Activated T-cell treated with anti-CD3 and anti-CD28 coated beads, Interleukin-2, amount 50 U/mL, for 24 hours (primary cell): ENCODE measurements around the gene CDKN2C.
"Not testable (repeated sequence)": the region's sequence is repeated elsewhere in the genome, so short reads cannot be mapped to it uniquely, and the experiment has no call there.

Experiments used
- DNase-seq: peaks from one replicate; pipeline ENCODE4 v3.0.0-alpha.2; 2020
- H3K27ac Mint-ChIP-seq: 2 replicates; pipeline ENCODE4 v1.8.0; 2020; ENCODE audit warnings: mild to moderate bottlenecking, mixed read lengths
- H3K27me3 Mint-ChIP-seq: 2 replicates; pipeline ENCODE4 v1.8.0; 2020; ENCODE audit warnings: mixed read lengths
- H3K36me3 Mint-ChIP-seq: 2 replicates; pipeline ENCODE4 v1.8.0; 2020; ENCODE audit warnings: low read depth, mixed read lengths
- H3K4me1 Mint-ChIP-seq: 2 replicates; pipeline ENCODE4 v1.8.0; 2020; ENCODE audit warnings: low read depth, mixed read lengths
- H3K4me3 Mint-ChIP-seq: 2 replicates; pipeline ENCODE4 v1.8.0; 2020; ENCODE audit warnings: mild to moderate bottlenecking, moderate library complexity, mixed read lengths
- H3K9me3 Mint-ChIP-seq: 2 replicates; pipeline ENCODE4 v1.8.0; 2020; ENCODE audit warnings: mixed read lengths

CDKN2C gene

DNA sequence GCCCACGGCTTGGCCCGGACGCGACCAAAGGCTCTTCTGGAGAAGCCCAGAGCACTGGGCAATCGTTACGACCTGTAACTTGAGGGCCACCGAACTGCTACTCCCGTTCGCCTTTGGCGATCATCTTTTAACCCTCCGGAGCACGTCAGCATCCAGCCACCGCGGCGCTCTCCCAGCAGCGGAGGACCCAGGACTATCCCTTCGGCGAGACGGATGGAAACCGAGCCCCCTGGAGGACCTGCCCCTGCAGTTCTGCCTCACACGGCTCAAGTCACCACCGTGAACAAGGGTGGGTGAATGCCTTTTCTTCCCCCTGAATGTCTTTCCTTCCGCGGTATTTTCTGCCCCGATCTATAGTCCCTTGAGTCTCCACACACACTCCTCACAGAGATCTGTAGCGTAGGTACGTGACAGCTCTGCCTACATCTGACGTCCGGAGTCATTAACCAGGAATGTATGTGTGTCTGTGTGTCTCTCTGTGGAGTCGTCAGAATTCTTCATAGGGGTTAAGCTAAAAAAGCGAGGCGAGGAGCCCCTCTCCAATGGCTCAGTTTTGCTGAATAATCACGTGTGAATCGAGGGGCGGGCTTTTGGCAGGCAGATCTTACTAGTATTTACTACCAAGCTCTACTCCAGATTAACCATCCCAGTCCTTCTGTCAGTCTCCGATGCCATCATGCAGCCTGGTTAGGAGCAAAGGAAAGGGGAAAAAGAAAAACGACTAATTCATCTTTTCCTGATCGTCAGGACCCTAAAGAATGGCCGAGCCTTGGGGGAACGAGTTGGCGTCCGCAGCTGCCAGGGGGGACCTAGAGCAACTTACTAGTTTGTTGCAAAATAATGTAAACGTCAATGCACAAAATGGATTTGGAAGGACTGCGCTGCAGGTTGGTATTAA, at the start of gene CDKN2C:
CDKN2C (plus strand) TSS at position 635 of the 898 bp plus-strand sequence; CDS start at position 759, 124 bp downstream.
- H3K9me3 Mint-ChIP-seq = no peaks in the 10 kb centered on the region
- H3K4me3 Mint-ChIP-seq = peak within 1 kb of the TSS; percentile 86
- peaks cover 13% of the 10 kb centered on the region for H3K36me3 Mint-ChIP-seq
- H3K4me1 Mint-ChIP-seq = peaks cover 31% of the 10 kb centered on the region
- H3K27me3 Mint-ChIP-seq = peaks cover 31% of the 10 kb centered on the region
- H3K27ac Mint-ChIP-seq = peak within 1 kb of the TSS; percentile 95
- DNase-seq = peak; percentile 69

- Mint-ChIP-seq H3K36me3 (peaks cover 38% of the 10 kb centered on the region), H3K27me3 (no peaks in the 10 kb centered on the region), H3K27ac (no peak overlapping the region), H3K4me3 (no peak overlapping the region), H3K9me3 (peaks cover 18% of the 10 kb centered on the region), H3K4me1 (peaks cover 34% of the 10 kb centered on the region)
- DNase-seq = no peak
Observed at GRCh38 chr1:50920409-50920808, 49.6 kb upstream of the CDKN2C start.

DNA sequence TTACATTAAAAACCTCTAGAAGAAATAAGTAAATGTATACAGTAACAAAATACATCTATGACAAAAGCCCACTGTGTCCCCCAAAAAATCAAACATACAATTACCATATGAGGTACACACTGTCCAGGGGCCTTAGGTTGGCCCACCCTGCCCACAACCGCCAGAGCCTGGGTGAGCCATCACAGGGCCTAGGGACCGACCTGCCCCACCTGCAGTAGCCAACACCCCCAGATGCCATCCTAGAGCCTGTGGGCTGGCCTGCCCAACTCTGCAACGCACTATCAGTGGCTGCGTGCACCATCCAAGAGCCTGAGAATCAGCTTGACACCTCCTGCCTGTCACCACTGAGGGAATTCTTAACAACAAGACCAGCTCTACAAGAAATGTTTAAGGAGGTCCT, 49.0 kb upstream of the CDKN2C start:
- Mint-ChIP-seq H3K4me1 (peaks cover 36% of the 10 kb centered on the region), H3K4me3 (no peak overlapping the region), H3K36me3 (peaks cover 40% of the 10 kb centered on the region)

GRCh38 chr1:50923564-50923963, 46.5 kb upstream of the CDKN2C start:
- no peak overlapping the region for H3K4me3 Mint-ChIP-seq
- DNase-seq = no peak
- H3K27ac Mint-ChIP-seq = no peak overlapping the region
- H3K9me3 Mint-ChIP-seq = peaks cover 18% of the 10 kb centered on the region
- H3K4me1 Mint-ChIP-seq = peaks cover 23% of the 10 kb centered on the region
- H3K27me3 Mint-ChIP-seq = no peaks in the 10 kb centered on the region
- peaks cover 52% of the 10 kb centered on the region for H3K36me3 Mint-ChIP-seq

More for the DNA sequence above, 49.0 kb upstream of the CDKN2C start:
- Mint-ChIP-seq H3K27ac (no peak overlapping the region), H3K9me3 (peaks cover 18% of the 10 kb centered on the region), H3K27me3 (no peaks in the 10 kb centered on the region)
- DNase-seq = no peak

DNA sequence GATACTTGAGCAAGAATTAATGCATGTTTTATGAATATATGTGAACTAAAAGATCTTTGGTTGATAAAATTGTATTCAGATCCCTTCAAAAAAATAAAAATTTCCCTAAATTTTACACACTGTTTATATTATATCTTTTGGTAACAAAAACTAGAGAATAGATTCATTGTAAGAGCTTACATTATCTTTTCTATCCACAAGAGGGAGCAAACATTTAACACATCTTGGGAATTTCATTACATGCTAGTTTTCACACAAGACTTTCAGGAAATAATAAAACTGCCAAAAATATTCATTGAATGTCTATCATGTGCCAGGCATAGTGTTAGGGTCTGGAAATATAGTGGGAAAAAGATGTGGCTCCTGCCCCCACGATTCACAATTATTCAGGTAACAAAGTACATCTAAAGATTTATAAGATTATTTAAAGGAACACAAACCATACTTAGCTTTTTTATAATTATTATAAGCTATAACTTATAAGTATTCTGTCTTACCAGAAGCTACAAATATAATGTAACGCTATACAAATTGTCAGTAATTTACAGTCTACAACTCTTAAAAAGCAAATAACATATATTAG, 40.6 kb upstream of the CDKN2C start:
- no peaks in the 10 kb centered on the region for H3K27me3 Mint-ChIP-seq
- peaks cover 2% of the 10 kb centered on the region for H3K9me3 Mint-ChIP-seq
- no peak for DNase-seq
- H3K36me3 Mint-ChIP-seq = peaks cover 32% of the 10 kb centered on the region
- H3K4me1 Mint-ChIP-seq = peaks cover 38% of the 10 kb centered on the region
- H3K27ac Mint-ChIP-seq = no peak overlapping the region
- no peak overlapping the region for H3K4me3 Mint-ChIP-seq

- DNase-seq = no peak
- Mint-ChIP-seq H3K27me3 (no peaks in the 10 kb centered on the region), H3K4me1 (peaks cover 40% of the 10 kb centered on the region), H3K27ac (peak overlapping the region; percentile 61), H3K4me3 (no peak overlapping the region), H3K9me3 (peaks cover under 1% of the 10 kb centered on the region), H3K36me3 (peaks cover 32% of the 10 kb centered on the region)
Observed at GRCh38 chr1:50930193-50930592, 39.9 kb upstream of the CDKN2C start.

- no peak overlapping the region for H3K27ac Mint-ChIP-seq
- DNase-seq = no peak
- no peaks in the 10 kb centered on the region for H3K27me3 Mint-ChIP-seq
- H3K4me3 Mint-ChIP-seq = no peak overlapping the region
- H3K9me3 Mint-ChIP-seq = no peaks in the 10 kb centered on the region
- peaks cover 29% of the 10 kb centered on the region for H3K36me3 Mint-ChIP-seq
- peaks cover 42% of the 10 kb centered on the region for H3K4me1 Mint-ChIP-seq
Observed at GRCh38 chr1:50930965-50931737, 38.9 kb upstream of the CDKN2C start.

DNA sequence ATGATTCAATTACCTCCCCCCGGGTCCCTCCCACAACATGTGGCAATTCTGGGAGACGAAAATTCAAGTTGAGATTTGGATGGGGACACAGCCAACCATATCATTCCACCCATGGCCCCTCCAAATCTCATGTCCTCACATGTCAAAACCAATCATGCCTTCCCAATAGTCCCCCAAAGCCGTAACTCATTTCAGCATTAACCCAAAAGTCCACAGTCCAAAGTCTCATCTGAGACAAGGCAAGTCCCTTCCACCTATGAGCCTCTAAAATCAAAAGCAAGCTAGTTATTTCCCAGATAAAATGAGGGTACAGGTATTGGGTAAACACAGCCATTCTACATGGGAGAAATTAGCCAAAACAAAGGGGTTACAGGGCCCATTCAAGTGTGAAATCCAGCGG, 38.0 kb upstream of the CDKN2C start:
- not testable (repeated sequence) for H3K27me3 Mint-ChIP-seq, H3K27ac Mint-ChIP-seq, H3K9me3 Mint-ChIP-seq, H3K4me3 Mint-ChIP-seq, DNase-seq
- H3K4me1 Mint-ChIP-seq = peaks cover 46% of the 10 kb centered on the region
- H3K36me3 Mint-ChIP-seq = peaks cover 26% of the 10 kb centered on the region

- H3K4me3 Mint-ChIP-seq, H3K9me3 Mint-ChIP-seq, H3K27me3 Mint-ChIP-seq, H3K27ac Mint-ChIP-seq, DNase-seq: not testable (repeated sequence)
- Mint-ChIP-seq H3K4me1 (peaks cover 50% of the 10 kb centered on the region), H3K36me3 (peaks cover 18% of the 10 kb centered on the region)
Observed at GRCh38 chr1:50933770-50934169, 36.3 kb upstream of the CDKN2C start.

DNA sequence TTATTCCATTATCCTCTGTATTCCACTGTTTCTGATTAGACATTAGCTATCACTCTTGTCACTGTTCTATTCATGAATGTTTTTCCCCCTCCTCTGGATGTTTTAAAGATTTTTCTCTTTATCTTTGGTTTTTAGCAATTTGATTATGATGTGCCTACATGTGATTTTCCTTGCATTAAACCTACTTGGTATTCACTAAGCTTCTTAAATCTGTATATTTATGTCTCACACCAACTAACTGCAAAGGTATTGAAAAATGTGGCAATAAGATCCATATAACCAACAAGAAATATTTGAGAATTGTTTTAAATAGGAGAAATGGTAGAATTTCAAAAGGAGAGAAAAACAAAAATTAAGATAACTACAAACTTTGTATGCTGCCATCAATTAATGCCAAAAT, 35.2 kb upstream of the CDKN2C start:
- no peak for DNase-seq
- H3K4me1 Mint-ChIP-seq = peaks cover 55% of the 10 kb centered on the region
- H3K27me3 Mint-ChIP-seq = no peaks in the 10 kb centered on the region
- H3K27ac Mint-ChIP-seq = no peak overlapping the region
- H3K9me3 Mint-ChIP-seq = no peaks in the 10 kb centered on the region
- no peak overlapping the region for H3K4me3 Mint-ChIP-seq
- H3K36me3 Mint-ChIP-seq = peaks cover 18% of the 10 kb centered on the region

DNA sequence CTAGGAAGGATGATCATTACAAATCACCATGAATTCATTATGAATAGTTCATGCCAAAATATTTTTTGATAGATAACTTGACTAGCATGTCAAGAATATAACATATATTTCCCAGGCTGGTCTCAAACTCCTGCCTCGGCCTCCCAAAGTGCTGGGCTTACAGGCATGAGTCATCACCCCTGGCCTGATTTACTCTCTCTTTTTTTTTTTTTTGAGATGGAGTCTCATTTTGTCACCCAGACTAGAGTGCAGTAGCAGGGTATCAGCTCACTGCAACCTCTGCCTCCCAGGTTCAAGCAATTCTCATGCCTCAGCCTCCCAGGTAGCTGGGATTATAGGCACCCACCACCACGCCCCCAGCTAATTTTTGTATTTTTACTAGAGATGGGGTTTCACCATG, 34.8 kb upstream of the CDKN2C start:
- not testable (repeated sequence) for H3K27ac Mint-ChIP-seq, H3K27me3 Mint-ChIP-seq, H3K9me3 Mint-ChIP-seq, DNase-seq, H3K4me3 Mint-ChIP-seq
- peaks cover 52% of the 10 kb centered on the region for H3K4me1 Mint-ChIP-seq
- H3K36me3 Mint-ChIP-seq = peaks cover 18% of the 10 kb centered on the region

DNA sequence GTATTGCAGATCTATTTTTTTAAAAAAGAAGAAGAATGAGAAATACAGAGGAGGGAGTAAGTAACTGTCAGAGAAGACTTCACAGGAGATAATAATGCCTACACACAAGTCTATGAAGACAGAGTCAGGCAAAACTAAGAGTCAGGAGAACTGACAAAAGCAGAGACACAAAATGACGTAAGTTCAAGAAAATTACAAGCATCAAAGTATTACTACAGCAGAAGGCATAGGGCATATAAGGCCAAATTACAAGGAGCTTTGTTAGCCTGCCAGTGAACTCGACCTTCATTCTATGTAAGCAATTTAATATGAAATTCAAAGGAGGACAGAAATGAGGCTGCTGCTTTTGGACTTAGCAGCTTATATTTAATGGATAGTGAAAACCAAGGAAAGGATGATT, 33.7 kb upstream of the CDKN2C start:
- peaks cover 44% of the 10 kb centered on the region for H3K4me1 Mint-ChIP-seq
- H3K4me3 Mint-ChIP-seq = no peak overlapping the region
- H3K27me3 Mint-ChIP-seq = no peaks in the 10 kb centered on the region
- no peak overlapping the region for H3K27ac Mint-ChIP-seq
- no peak for DNase-seq
- H3K36me3 Mint-ChIP-seq = peaks cover 17% of the 10 kb centered on the region
- no peaks in the 10 kb centered on the region for H3K9me3 Mint-ChIP-seq

DNA sequence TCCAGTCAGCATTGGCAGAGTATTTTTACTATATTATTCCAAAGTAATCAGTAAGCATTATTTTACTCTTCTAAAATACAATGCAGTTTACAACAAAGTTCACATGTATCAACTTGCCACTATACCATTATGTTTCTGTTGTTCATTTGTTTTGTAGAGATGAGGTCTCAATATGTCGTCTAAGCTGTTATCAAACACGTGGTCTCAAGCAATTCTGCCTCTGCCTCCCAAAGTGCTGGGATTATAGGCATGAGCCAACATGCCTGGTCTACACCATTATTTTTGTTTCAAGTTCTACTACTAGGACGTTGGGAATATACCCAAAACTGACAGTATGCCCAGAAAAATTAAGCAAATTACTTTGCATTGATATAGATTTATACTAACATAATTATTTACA, 29.8 kb upstream of the CDKN2C start:
- no peak overlapping the region for H3K27ac Mint-ChIP-seq
- H3K36me3 Mint-ChIP-seq = peaks cover 16% of the 10 kb centered on the region
- H3K27me3 Mint-ChIP-seq = no peaks in the 10 kb centered on the region
- no peak overlapping the region for H3K4me3 Mint-ChIP-seq
- H3K4me1 Mint-ChIP-seq = peaks cover 53% of the 10 kb centered on the region
- DNase-seq = no peak
- no peaks in the 10 kb centered on the region for H3K9me3 Mint-ChIP-seq

DNA sequence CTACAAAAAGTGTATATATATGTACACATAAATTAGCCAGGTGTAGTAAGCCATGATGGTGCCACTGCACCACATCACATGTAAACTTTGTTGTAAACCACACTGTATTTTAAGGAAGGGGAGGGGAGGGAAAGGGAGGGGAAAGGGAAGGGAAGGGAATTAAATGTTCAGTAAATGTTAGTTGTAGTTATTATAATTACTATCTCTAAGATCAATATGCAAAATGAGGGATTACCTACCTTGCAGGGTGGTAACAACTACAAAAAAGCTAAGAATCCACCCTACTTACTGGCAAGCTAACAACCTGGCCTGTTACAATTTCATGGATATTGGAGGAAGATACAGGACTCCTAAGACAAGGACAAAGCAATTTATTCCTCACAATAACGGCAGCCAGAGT, 27.7 kb upstream of the CDKN2C start:
- H3K9me3 Mint-ChIP-seq = no peaks in the 10 kb centered on the region
- H3K4me1 Mint-ChIP-seq = peaks cover 58% of the 10 kb centered on the region
- DNase-seq = no peak
- H3K4me3 Mint-ChIP-seq = no peak overlapping the region
- H3K36me3 Mint-ChIP-seq = peaks cover 25% of the 10 kb centered on the region
- no peak overlapping the region for H3K27ac Mint-ChIP-seq
- H3K27me3 Mint-ChIP-seq = no peaks in the 10 kb centered on the region
